Dedifferentiated amniotic fluid mesenchymal stem cell (primary cell): ENCODE data around the gene GLMP.

ENCODE experiments used
- DNase-seq: peaks from one replicate; pipeline ENCODE4 v3.0.0-alpha.2; 2016; ENCODE audit errors: extremely low spot score

GLMP gene

GRCh38 chr1:156248323-156248683 lies 47.2 kb downstream of the GLMP start:
- DNase-seq: no peak

GRCh38 chr1:156247460-156248322 lies 47.8 kb downstream of the GLMP start, which contains the start of gene PAQR6:
Gene PAQR6 (minus strand): TSS chr1:156248056. CDS start chr1:156246731, 1,325 bp downstream.
- DNase-seq: no peak

DNA sequence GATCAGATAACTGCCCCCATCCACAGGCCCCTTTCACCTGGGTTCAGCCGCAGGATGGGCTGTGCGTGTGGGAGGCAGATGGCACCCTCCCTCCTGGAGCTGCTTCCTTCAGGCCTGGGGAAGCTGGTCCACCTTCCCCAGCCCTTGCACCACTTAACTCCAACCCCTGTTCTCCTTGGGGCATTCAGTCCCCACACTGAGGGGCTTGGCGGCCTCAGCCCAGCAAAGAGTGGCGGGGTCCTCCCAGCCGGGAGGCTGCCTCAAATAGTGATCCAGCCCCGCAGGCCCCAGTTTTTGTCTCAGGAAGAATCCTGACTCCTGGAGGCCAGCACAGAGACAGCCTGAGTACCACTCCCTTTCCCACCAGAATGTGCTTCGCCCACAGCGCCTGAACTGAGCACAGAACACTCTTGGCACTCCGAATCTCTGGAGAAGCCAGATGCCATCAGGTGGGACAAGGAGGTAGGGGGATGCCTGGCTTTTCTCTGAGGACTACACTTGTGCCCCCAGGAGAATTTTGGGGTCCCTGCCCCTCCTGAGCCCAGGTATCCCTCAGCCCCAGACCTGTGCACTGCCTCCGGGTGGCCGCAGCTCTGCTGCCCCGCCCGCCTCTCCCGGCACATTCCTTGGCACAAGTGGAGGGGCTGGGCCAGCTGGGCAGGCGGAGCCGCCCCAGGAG lies 48.6 kb downstream of the GLMP start:
- DNase-seq: no peak

DNA sequence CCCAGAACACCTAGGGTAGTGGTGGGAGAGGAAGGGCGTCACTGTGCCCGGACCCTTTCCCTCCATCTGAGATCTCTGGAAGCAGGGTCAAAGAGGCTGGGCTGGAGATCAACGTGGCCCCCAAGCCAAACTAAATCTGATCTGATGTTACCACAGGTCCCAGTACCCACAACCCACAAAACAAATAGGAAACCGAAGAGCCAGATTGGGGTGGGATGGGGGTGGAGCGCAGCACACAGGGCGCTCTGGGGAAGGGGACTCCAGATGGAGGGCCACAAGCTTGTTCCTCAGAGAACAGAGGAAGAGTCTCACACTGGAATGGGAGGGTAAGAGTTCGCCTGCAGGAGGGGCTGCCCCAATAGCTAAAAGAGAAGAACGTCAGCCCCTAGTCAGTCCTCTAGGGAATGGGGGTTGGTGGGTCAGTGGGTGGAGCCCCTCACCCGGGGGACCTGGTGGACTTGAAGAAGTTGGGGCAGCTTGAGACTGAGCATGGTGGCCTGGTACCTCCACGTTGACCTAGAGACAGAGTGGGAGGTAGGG lies 49.2 kb downstream of the GLMP start:
- no peak for DNase-seq

- no peak for DNase-seq
These were observed 49.8 kb downstream of the GLMP start for GRCh38 chr1:156245451-156246232.

- DNase-seq: no peak
These were observed 50.8 kb downstream of the GLMP start for GRCh38 chr1:156244712-156245111.

DNA sequence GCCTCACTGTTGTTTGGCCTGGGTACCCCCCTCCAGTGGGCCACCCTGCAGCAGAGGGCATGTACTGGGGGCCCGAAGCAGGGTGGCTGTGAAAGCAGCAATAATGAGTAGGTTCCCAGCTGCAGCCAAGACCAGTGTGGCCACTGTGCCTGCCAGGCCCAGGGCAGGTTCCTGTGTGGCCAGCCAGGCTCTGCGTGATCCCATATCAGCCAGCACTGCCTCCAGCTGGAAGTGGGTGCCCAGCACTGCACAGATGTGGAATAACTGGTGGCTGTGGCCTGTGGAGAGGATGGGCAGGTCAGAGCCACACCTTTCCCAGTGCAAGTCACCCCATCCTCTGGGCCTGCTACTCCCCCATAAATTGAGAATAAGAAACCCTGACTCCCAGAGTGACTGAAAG lies 51.4 kb downstream of the GLMP start:
- DNase-seq: no peak

DNA sequence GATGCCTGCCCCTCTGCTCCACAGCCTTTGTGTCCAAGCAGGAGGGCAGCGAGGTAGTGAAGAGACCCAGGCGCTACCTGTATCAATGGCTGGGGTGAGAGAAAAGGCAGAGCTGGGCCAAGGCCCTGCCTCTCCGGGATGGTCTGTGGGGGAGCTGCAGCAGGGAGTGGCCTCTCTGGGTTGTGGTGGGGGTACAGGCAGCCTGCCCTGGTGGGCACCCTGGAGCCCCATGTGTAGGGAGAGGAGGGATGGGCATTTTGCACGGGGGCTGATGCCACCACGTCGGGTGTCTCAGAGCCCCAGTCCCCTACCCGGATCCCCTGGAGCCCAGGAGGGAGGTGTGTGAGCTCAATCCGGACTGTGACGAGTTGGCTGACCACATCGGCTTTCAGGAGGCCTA lies 52.7 kb downstream of the GLMP start:
- no peak for DNase-seq
